Calu3 (cell line): ENCODE data around the gene SCYL2. TPM values are rescaled to one million over a fixed set of nuclear protein-coding genes. Genes with fewer than 3 reads are reported as not detected.
"Not testable (repeated sequence)": the region's sequence is repeated elsewhere in the genome, so short reads cannot be mapped to it uniquely, and the experiment has no call there.

Experiments used
- BruUV-seq: library from RNA; stranded (reverse); fragments of 400-500 nt; replicated peaks from 2 replicates; lab custom pipeline; 2021; lab: Mats Ljungman, UMichigan
- CTCF ChIA-PET: fragments of 300-600 bp; sonication (Branson Sonifier 250); formaldehyde crosslinking; loops from one replicate; lab custom pipeline; 2022; ENCODE audit warnings: antibody characterized with exemption; lab: Charles Lee
- DNase-seq: peaks from one replicate; pipeline ENCODE4 v3.0.0; 2022
- H3K27ac Mint-ChIP-seq: one replicate; pipeline ENCODE4 v1.8.0; 2022; ENCODE audit warnings: mixed read lengths; ENCODE audit not compliant: unreplicated experiment
- H3K27me3 Mint-ChIP-seq: one replicate; pipeline ENCODE4 v1.8.0; 2022; ENCODE audit warnings: mixed read lengths; ENCODE audit not compliant: unreplicated experiment
- H3K36me3 Mint-ChIP-seq: one replicate; pipeline ENCODE4 v1.8.0; 2022; ENCODE audit warnings: mild to moderate bottlenecking, moderate library complexity, mixed read lengths; ENCODE audit not compliant: insufficient read depth, unreplicated experiment
- H3K4me1 Mint-ChIP-seq: one replicate; pipeline ENCODE4 v1.8.0; 2022; ENCODE audit warnings: mild to moderate bottlenecking, low read depth, mixed read lengths; ENCODE audit not compliant: unreplicated experiment
- H3K4me3 Mint-ChIP-seq: one replicate; pipeline ENCODE4 v1.8.0; 2022; ENCODE audit warnings: mild to moderate bottlenecking, low read depth, moderate library complexity, mixed read lengths; ENCODE audit not compliant: unreplicated experiment
- H3K9me3 Mint-ChIP-seq: one replicate; pipeline ENCODE4 v1.8.0; 2022; ENCODE audit warnings: low read depth, mixed read lengths; ENCODE audit not compliant: unreplicated experiment
- intact Hi-C: fragments of 100-400 bp; cut with micrococcal nuclease; formaldehyde crosslinking; loops from one replicate; pipeline ENCODE4 v1.10.0; 2022; ENCODE audit not compliant: unreplicated experiment
- total RNA-seq: library from RNA; stranded (reverse); gene quantifications from 2 replicates; pipeline ENCODE4 v1.2.3, GENCODE V29; 2022
- TF ChIP-seq, protein P1 (sequence below): fragments of 200-600 bp; IDR thresholded peaks from one replicate; pipeline ENCODE4 v1.8.0; 2022; ENCODE audit warnings: antibody characterized with exemption; ENCODE audit not compliant: unreplicated experiment

The SCYL2 gene
- total RNA-seq, 1 experiment from 2014 or later = 59.9 TPM

DNA sequence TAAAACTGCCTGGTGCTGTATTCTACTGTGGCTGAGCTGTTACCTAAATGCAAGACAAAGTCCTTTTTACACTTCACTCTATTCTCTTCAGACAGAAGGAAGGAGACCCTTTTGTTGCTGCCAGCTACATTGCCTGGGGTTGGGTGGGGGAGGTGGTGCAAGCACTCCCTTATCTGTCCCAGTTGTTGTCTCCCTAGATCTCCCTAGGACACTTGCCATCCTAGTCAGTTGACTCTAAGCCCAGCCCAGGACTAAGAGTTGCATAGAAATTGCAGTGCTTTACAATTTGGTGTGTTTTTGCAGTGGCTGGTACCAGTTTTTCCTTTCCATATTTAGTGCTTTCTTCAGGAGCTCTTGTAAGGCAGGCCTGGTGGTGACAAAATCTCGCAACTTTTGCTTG, 35.1 kb downstream of the SCYL2 start:
- CTCF ChIA-PET = interaction anchor here (0.6 kb wide), 1 partner anchor 805 kb away, joined by 3 read pairs; no protein-coding TSS in a partner anchor
- BruUV-seq = no TSS peak
- H3K27ac Mint-ChIP-seq = no peak overlapping the region
- intact Hi-C loops = no loop called here
- peaks cover 16% of the 10 kb centered on the region for H3K9me3 Mint-ChIP-seq
- H3K4me3 Mint-ChIP-seq = no peak overlapping the region
- TF ChIP-seq, protein P1, sequence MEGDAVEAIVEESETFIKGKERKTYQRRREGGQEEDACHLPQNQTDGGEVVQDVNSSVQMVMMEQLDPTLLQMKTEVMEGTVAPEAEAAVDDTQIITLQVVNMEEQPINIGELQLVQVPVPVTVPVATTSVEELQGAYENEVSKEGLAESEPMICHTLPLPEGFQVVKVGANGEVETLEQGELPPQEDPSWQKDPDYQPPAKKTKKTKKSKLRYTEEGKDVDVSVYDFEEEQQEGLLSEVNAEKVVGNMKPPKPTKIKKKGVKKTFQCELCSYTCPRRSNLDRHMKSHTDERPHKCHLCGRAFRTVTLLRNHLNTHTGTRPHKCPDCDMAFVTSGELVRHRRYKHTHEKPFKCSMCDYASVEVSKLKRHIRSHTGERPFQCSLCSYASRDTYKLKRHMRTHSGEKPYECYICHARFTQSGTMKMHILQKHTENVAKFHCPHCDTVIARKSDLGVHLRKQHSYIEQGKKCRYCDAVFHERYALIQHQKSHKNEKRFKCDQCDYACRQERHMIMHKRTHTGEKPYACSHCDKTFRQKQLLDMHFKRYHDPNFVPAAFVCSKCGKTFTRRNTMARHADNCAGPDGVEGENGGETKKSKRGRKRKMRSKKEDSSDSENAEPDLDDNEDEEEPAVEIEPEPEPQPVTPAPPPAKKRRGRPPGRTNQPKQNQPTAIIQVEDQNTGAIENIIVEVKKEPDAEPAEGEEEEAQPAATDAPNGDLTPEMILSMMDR = no peak
- no peaks in the 10 kb centered on the region for H3K4me1 Mint-ChIP-seq
- DNase-seq = no peak
- H3K36me3 Mint-ChIP-seq = peaks cover 21% of the 10 kb centered on the region
- H3K27me3 Mint-ChIP-seq = no peaks in the 10 kb centered on the region

DNA sequence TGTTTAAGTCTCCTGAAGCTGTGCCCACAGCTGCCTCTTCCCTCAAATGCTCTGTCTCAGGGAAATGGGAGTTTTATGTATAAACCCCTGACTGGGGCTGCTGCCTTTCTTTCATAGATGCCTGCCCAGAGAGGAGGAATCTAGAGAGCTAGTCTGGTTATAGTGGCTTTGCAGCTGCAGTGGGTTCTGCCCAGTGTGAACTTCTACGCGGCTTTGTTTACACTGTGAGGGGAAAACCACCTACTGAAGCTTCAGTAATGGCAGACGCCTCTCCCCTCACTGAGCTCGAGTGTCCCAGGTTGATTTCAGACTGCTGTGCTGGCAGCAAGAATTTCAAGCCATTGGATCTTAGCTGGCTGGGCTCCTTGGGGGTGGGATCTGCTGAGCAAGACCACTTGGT, 36.9 kb downstream of the SCYL2 start:
- BruUV-seq = no TSS peak
- peaks cover 21% of the 10 kb centered on the region for H3K36me3 Mint-ChIP-seq
- no peaks in the 10 kb centered on the region for H3K4me1 Mint-ChIP-seq
- H3K4me3 Mint-ChIP-seq = no peak overlapping the region
- H3K9me3 Mint-ChIP-seq = peaks cover 16% of the 10 kb centered on the region
- TF ChIP-seq, protein P1 = no peak
- no peaks in the 10 kb centered on the region for H3K27me3 Mint-ChIP-seq
- CTCF ChIA-PET = no interaction called here
- no peak for DNase-seq
- H3K27ac Mint-ChIP-seq = no peak overlapping the region
- intact Hi-C loops = no loop called here

DNA sequence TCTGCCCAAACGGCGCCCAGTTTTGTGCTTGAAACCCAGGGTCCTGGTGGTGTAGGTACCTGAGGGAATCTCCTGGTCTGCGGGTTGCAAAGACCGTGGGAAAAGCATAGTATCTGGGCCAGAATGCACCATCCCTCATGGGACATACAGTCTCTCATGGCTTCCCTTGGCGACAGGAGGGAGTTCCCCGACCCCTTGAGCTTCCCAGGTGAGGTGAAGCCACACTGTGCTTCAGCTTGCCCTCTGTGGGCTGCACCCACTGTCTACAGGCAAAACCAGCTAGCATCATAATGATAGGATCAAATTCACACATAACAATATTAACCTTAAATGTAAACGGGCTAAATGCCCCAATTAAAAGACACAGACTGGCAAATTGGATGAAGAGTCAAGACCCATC, 37.4 kb downstream of the SCYL2 start:
- not testable (repeated sequence) for BruUV-seq, DNase-seq

DNA sequence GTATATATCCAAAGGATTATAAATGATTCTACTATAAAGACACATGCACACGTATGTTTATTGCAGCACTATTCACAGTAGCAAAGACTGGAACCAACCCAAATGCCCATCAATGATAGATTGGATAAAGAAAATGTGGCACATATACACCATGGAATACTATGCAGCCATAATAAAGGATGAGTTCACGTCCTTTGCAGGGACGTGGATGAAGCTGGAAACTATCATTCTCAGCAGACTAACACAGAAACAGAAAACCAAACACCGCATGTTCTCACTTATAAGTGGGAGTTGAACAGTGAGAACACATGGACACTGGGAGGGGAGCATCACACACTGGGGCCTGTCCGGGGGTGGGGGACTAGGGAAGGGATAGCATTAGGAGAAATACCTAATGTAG, 41.2 kb downstream of the SCYL2 start:
- intact Hi-C loops, H3K27me3 Mint-ChIP-seq, H3K4me1 Mint-ChIP-seq, H3K36me3 Mint-ChIP-seq, CTCF ChIA-PET, H3K27ac Mint-ChIP-seq, DNase-seq, H3K4me3 Mint-ChIP-seq, BruUV-seq, H3K9me3 Mint-ChIP-seq: not testable (repeated sequence)

More for the DNA sequence above, 37.4 kb downstream of the SCYL2 start:
- intact Hi-C loops, H3K4me1 Mint-ChIP-seq, H3K27ac Mint-ChIP-seq, CTCF ChIA-PET, H3K27me3 Mint-ChIP-seq, H3K4me3 Mint-ChIP-seq: not testable (repeated sequence)
- Mint-ChIP-seq H3K9me3 (peaks cover 16% of the 10 kb centered on the region), H3K36me3 (peaks cover 21% of the 10 kb centered on the region)

DNA sequence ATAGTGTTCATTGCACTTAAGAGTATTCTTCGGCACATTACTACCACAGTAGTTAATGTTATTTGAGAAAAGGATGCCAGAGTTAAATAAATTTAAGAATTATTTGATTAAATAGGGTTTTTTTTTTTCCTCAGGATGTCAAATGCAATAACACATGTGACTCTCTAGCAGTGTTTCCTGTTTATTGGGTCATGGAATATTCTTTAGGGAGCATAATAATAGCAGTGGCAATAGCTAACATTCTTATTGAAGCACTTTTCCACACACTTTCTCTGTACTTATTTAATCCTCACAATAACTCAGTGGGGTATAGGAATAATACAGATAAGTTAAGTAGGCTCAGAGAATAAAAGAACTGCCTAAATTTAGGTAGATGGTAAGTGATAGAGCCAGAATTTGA, 44.3 kb downstream of the SCYL2 start:
- no TSS peak for BruUV-seq
- intact Hi-C loops = loop anchor here (10.0 kb wide), 1 partner anchor 77 kb away; no protein-coding TSS in a partner anchor
- no peaks in the 10 kb centered on the region for H3K36me3 Mint-ChIP-seq

More for the DNA sequence above, 44.3 kb downstream of the SCYL2 start:
- H3K9me3 Mint-ChIP-seq = no peaks in the 10 kb centered on the region
- H3K27ac Mint-ChIP-seq = no peak overlapping the region
- CTCF ChIA-PET = interaction anchor here (0.5 to 0.7 kb wide), 2 partner anchors 34 to 193 kb away, joined by 3 to 4 read pairs; no protein-coding TSS in a partner anchor
- no peak overlapping the region for H3K4me3 Mint-ChIP-seq
- H3K27me3 Mint-ChIP-seq = no peaks in the 10 kb centered on the region
- TF ChIP-seq, protein P1 = no peak
- no peak for DNase-seq
- H3K4me1 Mint-ChIP-seq = no peaks in the 10 kb centered on the region
